ENCODE data around the gene CNOT8. TPM values are rescaled to one million over a fixed set of nuclear protein-coding genes. Genes with fewer than 3 reads are reported as not detected.

Gene CNOT8
- polyA plus RNA-seq, 1 of the 3 experiments (the other 2 are of a cell fraction), result 45.3 TPM

DNA sequence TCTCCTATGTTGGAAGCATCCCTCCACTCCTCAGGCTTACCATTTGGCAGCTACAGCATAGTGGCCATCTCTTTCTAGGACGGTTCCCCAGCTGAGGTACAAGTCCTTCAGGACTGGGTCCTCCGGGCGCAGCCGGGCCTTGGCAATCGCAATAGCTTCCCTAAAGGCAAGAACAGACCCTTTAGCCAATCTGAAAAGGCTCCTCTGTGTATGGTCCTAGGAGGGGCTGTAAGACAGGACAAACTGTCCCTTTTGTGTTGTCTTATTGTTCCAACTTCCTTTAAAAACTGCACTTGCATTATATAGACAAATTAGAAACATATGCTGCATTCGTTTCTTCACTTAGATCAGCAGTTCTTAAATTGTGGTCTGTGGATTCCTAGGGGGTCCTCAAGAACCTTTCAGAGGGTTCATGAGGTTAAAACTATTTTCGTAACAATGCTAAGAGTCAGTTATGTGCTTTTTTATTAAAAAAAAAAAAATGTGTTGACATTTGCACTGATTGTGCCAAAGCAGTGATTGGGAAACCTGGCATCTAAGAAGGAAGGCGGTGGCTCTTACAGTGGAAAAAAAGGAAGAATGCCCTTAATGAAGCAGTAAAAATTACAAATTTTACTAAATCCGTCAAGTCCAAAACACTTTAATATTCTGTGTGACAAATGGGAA, 40.9 kb downstream of the CNOT8 start:
- CTCF ChIA-PET, result no interaction called here
- DNase-seq, result no peak

More for the DNA sequence above, 40.9 kb downstream of the CNOT8 start:
- peaks cover 78 to 82% of the 10 kb centered on the region in 2 experiments for H3K36me3 ChIP-seq (replicated peaks in 1 of 2; ENCODE audit: control insufficient read depth in 1 of 2, insufficient read depth in 2 of 2, low read length in 1 of 2)
- H3K4me3 ChIP-seq (ENCODE audit: low read depth in 2 of 2, low read length in 1 of 2), result no peak overlapping the region
- POLR2A ChIA-PET, result no interaction called here
- H3K4me2 ChIP-seq, result no peak overlapping the region
- H4K20me1 ChIP-seq (ENCODE audit: insufficient read depth), result no peaks in the 10 kb centered on the region
- H3F3A ChIP-seq (replicated peaks; ENCODE audit: insufficient read depth), result no peaks in the 10 kb centered on the region
- H3K9ac ChIP-seq, result no peak overlapping the region
- no peaks in the 10 kb centered on the region; the same call in 1 of the 2 replicates for H3K79me2 ChIP-seq (ENCODE audit: insufficient read depth)
- no peaks in the 10 kb centered on the region for H3K9me3 ChIP-seq
- no peak for TF ChIP-seq EP300 (IDR thresholded peaks at IDR 0.05; ENCODE audit: borderline replicate concordance in 1 of 2, low read depth in 1 of 2, low read length in 1 of 2)
- TF ChIP-seq GATA2 (CRISPR knock-in tag; IDR thresholded peaks at IDR 0.05), result no peak
- no peak for TF ChIP-seq RCOR1 (IDR thresholded peaks at IDR 0.05; ENCODE audit: low read length)
- no peak for TF ChIP-seq JUND (IDR thresholded peaks at IDR 0.05)
- TF ChIP-seq, protein P1, sequence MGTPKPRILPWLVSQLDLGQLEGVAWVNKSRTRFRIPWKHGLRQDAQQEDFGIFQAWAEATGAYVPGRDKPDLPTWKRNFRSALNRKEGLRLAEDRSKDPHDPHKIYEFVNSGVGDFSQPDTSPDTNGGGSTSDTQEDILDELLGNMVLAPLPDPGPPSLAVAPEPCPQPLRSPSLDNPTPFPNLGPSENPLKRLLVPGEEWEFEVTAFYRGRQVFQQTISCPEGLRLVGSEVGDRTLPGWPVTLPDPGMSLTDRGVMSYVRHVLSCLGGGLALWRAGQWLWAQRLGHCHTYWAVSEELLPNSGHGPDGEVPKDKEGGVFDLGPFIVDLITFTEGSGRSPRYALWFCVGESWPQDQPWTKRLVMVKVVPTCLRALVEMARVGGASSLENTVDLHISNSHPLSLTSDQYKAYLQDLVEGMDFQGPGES (IDR thresholded peaks at IDR 0.05; ENCODE audit: low read depth, low read length), result no peak
- no peak for TF ChIP-seq MXI1 (IDR thresholded peaks at IDR 0.05; ENCODE audit: low read depth, low read length)
- TF ChIP-seq SMC3 (IDR thresholded peaks at IDR 0.05; ENCODE audit: low read depth, low read length), result no peak
- TF ChIP-seq TCF12 (IDR thresholded peaks at IDR 0.05), result no peak
- TF ChIP-seq, protein P2, sequence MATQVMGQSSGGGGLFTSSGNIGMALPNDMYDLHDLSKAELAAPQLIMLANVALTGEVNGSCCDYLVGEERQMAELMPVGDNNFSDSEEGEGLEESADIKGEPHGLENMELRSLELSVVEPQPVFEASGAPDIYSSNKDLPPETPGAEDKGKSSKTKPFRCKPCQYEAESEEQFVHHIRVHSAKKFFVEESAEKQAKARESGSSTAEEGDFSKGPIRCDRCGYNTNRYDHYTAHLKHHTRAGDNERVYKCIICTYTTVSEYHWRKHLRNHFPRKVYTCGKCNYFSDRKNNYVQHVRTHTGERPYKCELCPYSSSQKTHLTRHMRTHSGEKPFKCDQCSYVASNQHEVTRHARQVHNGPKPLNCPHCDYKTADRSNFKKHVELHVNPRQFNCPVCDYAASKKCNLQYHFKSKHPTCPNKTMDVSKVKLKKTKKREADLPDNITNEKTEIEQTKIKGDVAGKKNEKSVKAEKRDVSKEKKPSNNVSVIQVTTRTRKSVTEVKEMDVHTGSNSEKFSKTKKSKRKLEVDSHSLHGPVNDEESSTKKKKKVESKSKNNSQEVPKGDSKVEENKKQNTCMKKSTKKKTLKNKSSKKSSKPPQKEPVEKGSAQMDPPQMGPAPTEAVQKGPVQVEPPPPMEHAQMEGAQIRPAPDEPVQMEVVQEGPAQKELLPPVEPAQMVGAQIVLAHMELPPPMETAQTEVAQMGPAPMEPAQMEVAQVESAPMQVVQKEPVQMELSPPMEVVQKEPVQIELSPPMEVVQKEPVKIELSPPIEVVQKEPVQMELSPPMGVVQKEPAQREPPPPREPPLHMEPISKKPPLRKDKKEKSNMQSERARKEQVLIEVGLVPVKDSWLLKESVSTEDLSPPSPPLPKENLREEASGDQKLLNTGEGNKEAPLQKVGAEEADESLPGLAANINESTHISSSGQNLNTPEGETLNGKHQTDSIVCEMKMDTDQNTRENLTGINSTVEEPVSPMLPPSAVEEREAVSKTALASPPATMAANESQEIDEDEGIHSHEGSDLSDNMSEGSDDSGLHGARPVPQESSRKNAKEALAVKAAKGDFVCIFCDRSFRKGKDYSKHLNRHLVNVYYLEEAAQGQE (IDR thresholded peaks at IDR 0.05; ENCODE audit: low read depth, low read length), result no peak
- no peak for TF ChIP-seq RFX5 (IDR thresholded peaks at IDR 0.05; ENCODE audit: low read length)
- no peak for TF ChIP-seq ELF1 (IDR thresholded peaks at IDR 0.05)
- no peak for TF ChIP-seq FOXM1 (IDR thresholded peaks at IDR 0.05; ENCODE audit: low read depth)
- TF ChIP-seq USF1 (IDR thresholded peaks at IDR 0.05; ENCODE audit: borderline replicate concordance, low read depth), result no peak
- no peak for TF ChIP-seq YY1 (IDR thresholded peaks at IDR 0.05; ENCODE audit: low read depth)
- H3K27me3 ChIP-seq (ENCODE audit: insufficient read depth), result no peaks in the 10 kb centered on the region
- H3K9me2 ChIP-seq, result no peaks in the 10 kb centered on the region
- 95% methylated on average over 9 of the region's 9 CpGs for WGBS (ENCODE audit: low lambda C conversion rate)
- no peaks in the 10 kb centered on the region for H3K4me1 ChIP-seq (ENCODE audit: control insufficient read depth in 1 of 2, insufficient read depth in 2 of 2, low read depth in 1 of 2, low read length in 1 of 2)
- no peak overlapping the region for H2AFZ ChIP-seq (ENCODE audit: low read depth)
- no peak overlapping the region for H3K27ac ChIP-seq (ENCODE audit: low read depth in 2 of 2, low read length in 1 of 2)
